ENCODE results near the gene HMCN1. TPM values are rescaled to one million over a fixed set of nuclear protein-coding genes. Genes with fewer than 3 reads are reported as not detected.

HMCN1 gene
- total RNA-seq, 2 donors from 2014 or later: 1.3 to 3.7 TPM

DNA sequence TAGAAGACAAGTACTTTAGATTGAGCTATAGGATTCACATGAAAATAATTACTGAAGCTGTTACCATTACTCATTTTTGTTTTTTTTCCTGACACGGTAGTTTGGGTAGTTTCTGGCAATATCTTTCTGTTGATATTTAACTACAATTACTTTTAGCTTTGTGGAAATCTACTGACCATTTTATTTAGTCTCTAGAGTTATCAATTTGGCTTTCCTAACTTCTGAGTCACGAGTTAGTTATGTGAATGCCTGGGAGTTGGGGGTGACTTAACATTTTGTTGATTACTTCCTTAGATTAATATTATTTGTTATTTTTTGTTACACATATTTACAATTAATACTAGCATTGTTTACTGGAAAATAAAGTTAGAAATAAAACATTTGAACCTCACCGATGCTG, 160.6 kb downstream of the HMCN1 start:
- no peak overlapping the region for H3K27ac ChIP-seq
- H3K4me3 ChIP-seq: no peak overlapping the region
- H3K9me3 ChIP-seq: no peaks in the 10 kb centered on the region
- TF ChIP-seq, protein P1, sequence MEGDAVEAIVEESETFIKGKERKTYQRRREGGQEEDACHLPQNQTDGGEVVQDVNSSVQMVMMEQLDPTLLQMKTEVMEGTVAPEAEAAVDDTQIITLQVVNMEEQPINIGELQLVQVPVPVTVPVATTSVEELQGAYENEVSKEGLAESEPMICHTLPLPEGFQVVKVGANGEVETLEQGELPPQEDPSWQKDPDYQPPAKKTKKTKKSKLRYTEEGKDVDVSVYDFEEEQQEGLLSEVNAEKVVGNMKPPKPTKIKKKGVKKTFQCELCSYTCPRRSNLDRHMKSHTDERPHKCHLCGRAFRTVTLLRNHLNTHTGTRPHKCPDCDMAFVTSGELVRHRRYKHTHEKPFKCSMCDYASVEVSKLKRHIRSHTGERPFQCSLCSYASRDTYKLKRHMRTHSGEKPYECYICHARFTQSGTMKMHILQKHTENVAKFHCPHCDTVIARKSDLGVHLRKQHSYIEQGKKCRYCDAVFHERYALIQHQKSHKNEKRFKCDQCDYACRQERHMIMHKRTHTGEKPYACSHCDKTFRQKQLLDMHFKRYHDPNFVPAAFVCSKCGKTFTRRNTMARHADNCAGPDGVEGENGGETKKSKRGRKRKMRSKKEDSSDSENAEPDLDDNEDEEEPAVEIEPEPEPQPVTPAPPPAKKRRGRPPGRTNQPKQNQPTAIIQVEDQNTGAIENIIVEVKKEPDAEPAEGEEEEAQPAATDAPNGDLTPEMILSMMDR (IDR thresholded peaks at IDR 0.05): no peak
- intact Hi-C loops (cut with DNase I): no loop called here
- H3K27me3 ChIP-seq: no peaks in the 10 kb centered on the region
- DNase-seq: no peak
- no peak overlapping the region for H3K9ac ChIP-seq (ENCODE audit: low read depth in 2 of 2, low read length in 2 of 2)
- H3K4me1 ChIP-seq: no peaks in the 10 kb centered on the region
- H3K36me3 ChIP-seq: no peaks in the 10 kb centered on the region

DNA sequence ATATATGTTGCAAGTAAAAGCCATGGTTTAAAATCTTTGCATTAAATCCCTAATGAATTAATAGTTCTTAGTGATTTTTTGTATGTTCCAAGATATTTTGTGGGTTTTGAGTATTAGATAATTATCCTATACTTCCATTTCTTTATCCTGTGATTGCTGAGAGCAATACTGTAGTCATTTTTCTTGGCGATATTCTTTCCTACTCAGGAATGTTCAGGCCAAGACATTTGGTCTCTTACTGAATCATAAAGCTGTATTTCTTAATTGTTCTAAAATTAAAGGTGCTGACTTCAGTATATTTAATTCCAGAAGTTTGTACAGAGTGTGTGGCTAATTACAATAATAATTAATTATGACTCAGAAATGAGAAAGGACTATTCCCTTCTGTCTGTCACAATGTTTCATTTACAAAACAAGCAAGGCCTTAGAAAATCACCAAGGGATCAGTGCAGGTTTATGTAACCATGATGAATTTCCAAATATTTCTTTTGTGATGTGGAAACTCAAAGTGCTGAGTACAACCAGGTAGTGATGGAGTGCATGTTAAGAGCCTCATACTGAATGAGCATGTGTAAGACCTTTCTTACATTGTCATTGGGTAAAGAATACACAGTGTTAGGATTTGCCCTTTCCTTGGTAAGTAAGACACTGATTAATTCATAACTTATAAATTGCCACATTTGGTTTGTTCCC, 161.2 kb downstream of the HMCN1 start:
- Histone ChIP-seq H3K4me1 (no peaks in the 10 kb centered on the region), H3K9me3 (no peaks in the 10 kb centered on the region), H3K27ac (no peak overlapping the region), H3K9ac (ENCODE audit: low read depth in 2 of 2, low read length in 2 of 2) (no peak overlapping the region), H3K27me3 (no peaks in the 10 kb centered on the region), H3K36me3 (no peaks in the 10 kb centered on the region), H3K4me3 (no peak overlapping the region)
- DNase-seq: no peak
- intact Hi-C loops (cut with DNase I): no loop called here
- TF ChIP-seq, protein P1 (IDR thresholded peaks at IDR 0.05): no peak

DNA sequence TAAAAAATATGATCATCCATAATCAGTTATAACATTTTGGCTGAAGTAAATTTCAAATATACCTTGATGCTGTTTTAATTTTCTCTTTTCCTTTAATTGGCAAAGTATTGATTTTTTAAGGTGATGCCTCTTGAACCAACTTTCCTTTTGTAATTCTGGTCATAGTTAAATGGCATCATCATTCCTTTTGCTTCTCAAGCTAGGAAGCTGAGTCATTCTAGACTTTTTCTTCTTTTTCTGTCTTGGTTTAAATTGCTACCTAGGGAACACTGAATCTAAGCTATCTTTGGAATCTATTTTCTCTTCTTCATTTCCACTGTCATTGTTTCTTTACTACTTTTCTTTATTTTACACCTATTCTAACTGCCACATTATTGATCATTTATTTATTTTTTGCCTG, 162.7 kb downstream of the HMCN1 start:
- Histone ChIP-seq H3K36me3 (no peaks in the 10 kb centered on the region), H3K4me3 (no peak overlapping the region), H3K4me1 (no peaks in the 10 kb centered on the region), H3K27ac (no peak overlapping the region), H3K9ac (ENCODE audit: low read depth in 2 of 2, low read length in 2 of 2) (no peak overlapping the region), H3K9me3 (no peaks in the 10 kb centered on the region), H3K27me3 (no peaks in the 10 kb centered on the region)
- TF ChIP-seq, protein P1 (IDR thresholded peaks at IDR 0.05): no peak
- no peak for DNase-seq
- intact Hi-C loops (cut with DNase I): no loop called here

DNA sequence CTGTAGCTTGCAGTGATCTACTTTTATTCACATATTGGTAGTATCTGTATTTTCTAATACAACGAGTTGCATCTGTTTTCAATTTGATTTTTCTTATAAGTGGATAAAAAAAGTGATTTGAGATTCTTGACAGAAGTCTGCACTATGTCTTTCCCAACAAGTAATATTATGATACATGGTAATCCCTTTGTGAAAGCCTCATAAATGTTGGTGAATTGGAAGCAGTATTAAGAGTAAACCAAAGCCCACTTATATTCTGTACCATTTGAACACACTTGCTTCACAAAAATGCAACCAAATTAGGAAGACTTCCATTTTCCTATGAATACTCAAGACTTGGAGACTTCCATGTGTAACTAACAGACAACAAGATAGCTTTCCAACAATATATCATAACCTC, 172.0 kb downstream of the HMCN1 start:
- Histone ChIP-seq H3K36me3 (no peaks in the 10 kb centered on the region), H3K27ac (no peak overlapping the region), H3K4me1 (no peaks in the 10 kb centered on the region), H3K9ac (ENCODE audit: low read depth in 2 of 2, low read length in 2 of 2) (no peak overlapping the region), H3K9me3 (no peaks in the 10 kb centered on the region), H3K27me3 (no peaks in the 10 kb centered on the region), H3K4me3 (no peak overlapping the region)
- DNase-seq: no peak
- intact Hi-C loops (cut with DNase I): no loop called here
- TF ChIP-seq, protein P1 (IDR thresholded peaks at IDR 0.05): no peak

DNA sequence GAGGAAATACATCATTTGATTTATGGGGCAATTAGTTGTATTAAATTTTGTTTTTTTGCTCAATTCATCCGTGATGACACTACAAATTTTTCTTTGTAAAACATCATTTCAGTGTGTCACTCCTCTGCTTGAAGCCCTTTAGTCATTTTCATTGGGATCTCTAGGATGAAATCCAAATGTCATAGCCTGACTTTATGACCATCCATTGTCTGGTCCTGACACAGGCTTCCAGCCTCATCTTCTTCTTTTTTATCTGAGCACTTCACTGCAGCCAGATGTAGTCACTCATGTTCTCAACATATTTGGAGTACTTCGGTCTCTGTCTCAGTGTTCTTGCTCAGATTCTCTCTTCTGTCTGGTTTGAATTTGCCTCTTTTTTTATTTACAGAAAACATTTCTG, 173.1 kb downstream of the HMCN1 start:
- H3K27me3 ChIP-seq: no peaks in the 10 kb centered on the region
- H3K4me1 ChIP-seq: no peaks in the 10 kb centered on the region
- no peaks in the 10 kb centered on the region for H3K9me3 ChIP-seq
- H3K9ac ChIP-seq (ENCODE audit: low read depth in 2 of 2, low read length in 2 of 2): no peak overlapping the region
- no peak for DNase-seq
- no peak overlapping the region for H3K4me3 ChIP-seq
- intact Hi-C loops (cut with DNase I): no loop called here
- no peaks in the 10 kb centered on the region for H3K36me3 ChIP-seq
- no peak overlapping the region for H3K27ac ChIP-seq
- TF ChIP-seq, protein P1 (IDR thresholded peaks at IDR 0.05): no peak

All from colonic mucosa (tissue), 4 donors.